Endothelial cell of umbilical vein (primary cell): Measurements from ENCODE around the gene BCL11B.

Source experiments
- CTCF ChIP-seq, 2 donors: IDR thresholded peaks; 1 replicate in 1 of 2; 2 replicates in 1 of 2; pipeline ENCODE4 v1.5.1; 2011; ENCODE audit warnings: low read length in 2 of 2, mild to moderate bottlenecking in 2 of 2, moderate library complexity in 2 of 2, control low read depth in 1 of 2, inconsistent platforms in 1 of 2, low read depth in 1 of 2; ENCODE audit not compliant: insufficient read depth in 1 of 2; ENCODE audit errors: extremely low read depth in 1 of 2
- EZH2 ChIP-seq: IDR thresholded peaks from 2 replicates; pipeline ENCODE4 v1.6.1; 2012; ENCODE audit warnings: borderline replicate concordance, low read depth, mild to moderate bottlenecking, moderate library complexity, low read length, inconsistent platforms; ENCODE audit not compliant: severe bottlenecking
- FOS ChIP-seq: IDR thresholded peaks from 2 replicates; pipeline ENCODE4 v1.6.1; 2011; ENCODE audit warnings: mild to moderate bottlenecking, low read length, moderate library complexity, borderline replicate concordance; ENCODE audit not compliant: insufficient read depth
- GATA2 ChIP-seq: IDR thresholded peaks from 2 replicates; pipeline ENCODE4 v1.7.0; 2011; ENCODE audit warnings: low read depth, mild to moderate bottlenecking, moderate library complexity, mixed read lengths, low read length; ENCODE audit not compliant: insufficient read length, insufficient read depth
- JUN ChIP-seq: IDR thresholded peaks from 2 replicates; pipeline ENCODE4 v1.6.1; 2011; ENCODE audit warnings: borderline replicate concordance, low read depth; ENCODE audit not compliant: insufficient read length, insufficient read depth
- MAX ChIP-seq: IDR thresholded peaks from 2 replicates; pipeline ENCODE4 v1.6.1; 2011; ENCODE audit not compliant: insufficient read depth, insufficient read length
- MYC ChIP-seq: IDR thresholded peaks from one replicate; pipeline ENCODE4 v1.6.1; 2011; ENCODE audit warnings: mild to moderate bottlenecking, low read depth, low read length
- POLR2A ChIP-seq: IDR thresholded peaks from 2 replicates; pipeline ENCODE4 v1.6.1; 2012; ENCODE audit warnings: low read depth, mild to moderate bottlenecking, control low read depth, low read length
- POLR2AphosphoS5 ChIP-seq: IDR thresholded peaks from 2 replicates; pipeline ENCODE4 v1.6.1; 2012; ENCODE audit warnings: low read depth, mild to moderate bottlenecking, control low read depth, low read length, moderate library complexity; ENCODE audit not compliant: insufficient read depth

DNA sequence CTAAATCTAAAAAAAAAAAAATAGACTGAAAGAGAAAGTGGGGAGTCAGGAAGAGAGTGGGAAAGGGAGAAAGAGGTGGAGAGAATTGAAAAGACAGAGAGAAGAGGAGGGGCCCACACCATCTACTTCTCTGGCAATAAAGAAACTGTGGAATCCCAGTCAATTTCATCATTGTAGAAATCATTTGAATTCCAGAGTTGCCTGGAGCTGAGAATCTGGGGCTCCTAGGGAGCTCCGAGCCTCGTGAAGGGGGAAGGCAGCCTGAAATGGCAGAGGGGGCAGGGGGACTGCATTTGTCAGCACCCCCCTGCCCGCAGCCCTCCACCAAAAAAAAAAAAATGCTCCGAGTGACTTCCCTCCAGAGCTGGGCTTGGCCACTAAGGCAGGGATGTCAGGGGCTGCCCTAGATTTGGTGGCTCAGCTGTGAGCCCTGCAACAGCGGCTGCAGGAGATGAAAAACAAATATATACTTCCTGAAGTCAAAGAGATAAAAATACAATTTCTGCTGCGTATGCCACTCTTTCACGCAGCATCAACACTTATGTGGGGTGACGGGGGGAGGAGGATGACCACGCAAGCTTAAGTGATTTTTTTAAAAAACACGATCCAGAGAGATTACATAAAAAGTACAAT is 80.5 kb downstream of the BCL11B start:
- TF ChIP-seq GATA2 (no peak), CTCF (IDR thresholded peaks at IDR 0.05; ENCODE audit: extremely low read depth in 1 of 2, insufficient read depth in 1 of 2, low read depth in 1 of 2, low read length in 2 of 2) (no peak), FOS (no peak), EZH2 (no peak), MYC (no peak), POLR2AphosphoS5 (no peak), POLR2A (no peak), MAX (no peak), JUN (no peak)
